ENCODE measurements around the gene TLR8. TPM values are rescaled to one million over a fixed set of nuclear protein-coding genes. Genes with fewer than 3 reads are reported as not detected.

The TLR8 gene
- total and polyA plus RNA-seq, 4 donors: 0.51 to 7.0 (median 2.5) TPM

DNA sequence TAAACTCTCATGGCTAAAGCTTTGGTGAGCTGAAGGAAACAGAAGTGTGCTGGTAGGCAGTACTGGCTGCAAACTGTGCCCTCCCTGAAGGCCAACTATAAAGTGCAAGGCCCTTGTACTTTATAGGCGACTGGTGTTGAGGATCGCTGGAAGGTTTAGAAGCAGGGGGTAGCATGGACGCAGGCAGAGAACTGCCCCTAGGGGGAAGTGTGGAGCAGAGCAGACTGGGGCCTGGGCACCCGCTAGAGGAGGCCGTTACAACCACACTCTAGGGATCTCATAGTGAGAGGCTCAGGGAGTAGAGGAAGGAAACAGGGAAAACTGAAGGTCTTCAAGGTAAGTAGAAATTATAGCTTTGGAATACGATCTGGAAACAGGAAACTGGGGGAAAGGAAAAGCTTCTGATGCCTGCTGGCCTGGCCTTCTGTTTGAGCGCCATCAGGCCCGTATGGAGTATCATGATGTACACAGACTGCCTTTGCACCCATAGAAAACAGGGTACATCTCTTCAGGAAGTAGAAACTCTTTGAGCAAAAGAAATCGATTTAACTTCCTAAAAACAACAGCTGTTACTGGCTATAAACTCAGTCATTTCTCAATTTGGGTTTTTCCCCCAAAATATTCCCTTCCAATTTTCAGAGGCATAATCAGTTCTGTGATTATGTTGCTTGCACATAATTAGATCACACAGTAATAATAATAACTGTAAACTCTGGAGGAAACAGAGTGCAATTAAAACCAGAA lies 44.6 kb downstream of the TLR8 start:
- no peaks in the 10 kb centered on the region for H3K9me3 ChIP-seq (ENCODE audit: control insufficient read depth, low read length)
- peak overlapping the region in 1 of 2 donors; percentile 44 for H3K27ac ChIP-seq (ENCODE audit: low read depth in 1 of 2, low read length in 2 of 2)
- H3K27me3 ChIP-seq (ENCODE audit: control insufficient read depth in 1 of 2, insufficient read depth in 2 of 2, low read length in 1 of 2): no peaks in the 10 kb centered on the region
- WGBS, 2 donors: 58 to 82% methylated on average over 9 of the region's 9 CpGs
- no peaks in the 10 kb centered on the region for H3K4me1 ChIP-seq (ENCODE audit: control insufficient read depth in 1 of 2, insufficient read depth in 2 of 2, low read length in 2 of 2)
- intact Hi-C loops (cut with DNase I): no loop called here
- H3K4me3 ChIP-seq (ENCODE audit: low read length in 2 of 2): no peak overlapping the region
- H3K36me3 ChIP-seq (ENCODE audit: control insufficient read depth in 1 of 2, insufficient read depth in 2 of 2, low read length in 1 of 2): no peaks in the 10 kb centered on the region
- DNase-seq (peak in 1 of 2 donors; percentile 74), ATAC-seq (ENCODE audit: low FRiP score) (peak; percentile 56)

- Histone ChIP-seq H3K4me3 (ENCODE audit: low read length in 2 of 2) (no peak overlapping the region), H3K9me3 (ENCODE audit: control insufficient read depth, low read length) (no peaks in the 10 kb centered on the region), H3K27ac (ENCODE audit: low read depth in 1 of 2, low read length in 2 of 2) (no peak overlapping the region), H3K36me3 (ENCODE audit: control insufficient read depth in 1 of 2, insufficient read depth in 2 of 2, low read length in 1 of 2) (no peaks in the 10 kb centered on the region), H3K4me1 (ENCODE audit: control insufficient read depth in 1 of 2, insufficient read depth in 2 of 2, low read length in 2 of 2) (no peaks in the 10 kb centered on the region), H3K27me3 (ENCODE audit: control insufficient read depth in 1 of 2, insufficient read depth in 2 of 2, low read length in 1 of 2) (no peaks in the 10 kb centered on the region)
- ATAC-seq (ENCODE audit: low FRiP score) (no peak), DNase-seq (no peak)
- 87 to 93% methylated on average over 5 of the region's 5 CpGs for WGBS, 2 donors
- intact Hi-C loops (cut with DNase I): no loop called here
Observed at GRCh38 chrX:12951595-12951975, 45.2 kb downstream of the TLR8 start.

- ATAC-seq (ENCODE audit: low FRiP score) (no peak), DNase-seq (no peak)
- no peak overlapping the region for H3K4me3 ChIP-seq (ENCODE audit: low read length in 2 of 2)
- no peaks in the 10 kb centered on the region for H3K27me3 ChIP-seq (ENCODE audit: control insufficient read depth in 1 of 2, insufficient read depth in 2 of 2, low read length in 1 of 2)
- H3K9me3 ChIP-seq (ENCODE audit: control insufficient read depth, low read length): no peaks in the 10 kb centered on the region
- no peak overlapping the region for H3K27ac ChIP-seq (ENCODE audit: low read depth in 1 of 2, low read length in 2 of 2)
- intact Hi-C loops (cut with DNase I): no loop called here
- WGBS, 2 donors: 86 to 95% methylated on average over 8 of the region's 8 CpGs
- no peaks in the 10 kb centered on the region for H3K4me1 ChIP-seq (ENCODE audit: control insufficient read depth in 1 of 2, insufficient read depth in 2 of 2, low read length in 2 of 2)
- no peaks in the 10 kb centered on the region for H3K36me3 ChIP-seq (ENCODE audit: control insufficient read depth in 1 of 2, insufficient read depth in 2 of 2, low read length in 1 of 2)
Observed at GRCh38 chrX:12953420-12953819, 47.0 kb downstream of the TLR8 start.

DNA sequence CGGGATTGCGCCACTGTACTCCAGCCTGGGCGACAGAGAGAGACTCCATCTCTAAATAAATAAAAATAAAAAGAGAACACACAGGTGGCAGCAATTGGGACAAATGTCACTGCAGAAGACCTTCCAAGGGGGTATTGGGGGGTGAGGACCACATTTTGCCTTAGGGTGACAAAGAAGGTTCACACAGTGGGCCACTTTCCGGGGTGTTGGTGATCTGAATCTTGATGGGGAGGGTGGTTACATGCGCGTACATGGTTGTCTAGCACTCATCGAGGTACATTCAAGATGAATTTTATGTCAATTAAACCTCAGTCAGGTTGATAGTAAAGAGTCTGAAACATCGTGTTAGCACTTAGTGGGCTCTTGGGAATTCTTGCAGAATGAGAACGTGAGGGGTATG lies 48.0 kb downstream of the TLR8 start:
- intact Hi-C loops (cut with DNase I): no loop called here
- WGBS, 2 donors: 85 to 87% methylated on average over 9 of the region's 9 CpGs
- ATAC-seq (ENCODE audit: low FRiP score) (no peak), DNase-seq (no peak)
- no peaks in the 10 kb centered on the region for H3K36me3 ChIP-seq (ENCODE audit: control insufficient read depth in 1 of 2, insufficient read depth in 2 of 2, low read length in 1 of 2)
- H3K4me3 ChIP-seq (ENCODE audit: low read length in 2 of 2): no peak overlapping the region
- no peaks in the 10 kb centered on the region for H3K27me3 ChIP-seq (ENCODE audit: control insufficient read depth in 1 of 2, insufficient read depth in 2 of 2, low read length in 1 of 2)
- no peaks in the 10 kb centered on the region for H3K4me1 ChIP-seq (ENCODE audit: control insufficient read depth in 1 of 2, insufficient read depth in 2 of 2, low read length in 2 of 2)
- no peaks in the 10 kb centered on the region for H3K9me3 ChIP-seq (ENCODE audit: control insufficient read depth, low read length)
- H3K27ac ChIP-seq (ENCODE audit: low read depth in 1 of 2, low read length in 2 of 2): no peak overlapping the region

- no peaks in the 10 kb centered on the region for H3K36me3 ChIP-seq (ENCODE audit: control insufficient read depth in 1 of 2, insufficient read depth in 2 of 2, low read length in 1 of 2)
- no peaks in the 10 kb centered on the region for H3K9me3 ChIP-seq (ENCODE audit: control insufficient read depth, low read length)
- WGBS, 2 donors: 73 to 77% methylated on average over 4 of the region's 4 CpGs
- DNase-seq (no peak), ATAC-seq (ENCODE audit: low FRiP score) (no peak)
- H3K4me3 ChIP-seq (ENCODE audit: low read length in 2 of 2): no peak overlapping the region
- no peak overlapping the region for H3K27ac ChIP-seq (ENCODE audit: low read depth in 1 of 2, low read length in 2 of 2)
- H3K4me1 ChIP-seq (ENCODE audit: control insufficient read depth in 1 of 2, insufficient read depth in 2 of 2, low read length in 2 of 2): no peaks in the 10 kb centered on the region
- intact Hi-C loops (cut with DNase I): no loop called here
- no peaks in the 10 kb centered on the region for H3K27me3 ChIP-seq (ENCODE audit: control insufficient read depth in 1 of 2, insufficient read depth in 2 of 2, low read length in 1 of 2)
Observed at GRCh38 chrX:12954981-12955380, 48.6 kb downstream of the TLR8 start.

GRCh38 chrX:12955882-12956703 lies 49.7 kb downstream of the TLR8 start:
- Histone ChIP-seq H3K27me3 (ENCODE audit: control insufficient read depth in 1 of 2, insufficient read depth in 2 of 2, low read length in 1 of 2) (no peaks in the 10 kb centered on the region), H3K27ac (ENCODE audit: low read depth in 1 of 2, low read length in 2 of 2) (no peak overlapping the region), H3K9me3 (ENCODE audit: control insufficient read depth, low read length) (no peaks in the 10 kb centered on the region), H3K36me3 (ENCODE audit: control insufficient read depth in 1 of 2, insufficient read depth in 2 of 2, low read length in 1 of 2) (no peaks in the 10 kb centered on the region), H3K4me1 (ENCODE audit: control insufficient read depth in 1 of 2, insufficient read depth in 2 of 2, low read length in 2 of 2) (no peaks in the 10 kb centered on the region), H3K4me3 (ENCODE audit: low read length in 2 of 2) (no peak overlapping the region)
- DNase-seq (peak; percentile 79 to 83), ATAC-seq (ENCODE audit: low FRiP score) (peak; percentile 76)
- WGBS, 2 donors: 61 to 62% methylated on average over 20 of the region's 20 CpGs
- intact Hi-C loops (cut with DNase I): no loop called here

- Histone ChIP-seq H3K27ac (ENCODE audit: low read depth in 1 of 2, low read length in 2 of 2) (peak overlapping the region in 1 of 2 donors; percentile 75), H3K36me3 (ENCODE audit: control insufficient read depth in 1 of 2, insufficient read depth in 2 of 2, low read length in 1 of 2) (no peaks in the 10 kb centered on the region), H3K4me1 (ENCODE audit: control insufficient read depth in 1 of 2, insufficient read depth in 2 of 2, low read length in 2 of 2) (no peaks in the 10 kb centered on the region), H3K27me3 (ENCODE audit: control insufficient read depth in 1 of 2, insufficient read depth in 2 of 2, low read length in 1 of 2) (no peaks in the 10 kb centered on the region), H3K4me3 (ENCODE audit: low read length in 2 of 2) (no peak overlapping the region), H3K9me3 (ENCODE audit: control insufficient read depth, low read length) (no peaks in the 10 kb centered on the region)
- WGBS, 2 donors: 59 to 69% methylated on average over 8 of the region's 8 CpGs
- ATAC-seq (ENCODE audit: low FRiP score) (peak; percentile 61), DNase-seq (no peak)
- intact Hi-C loops (cut with DNase I): no loop called here
Observed at GRCh38 chrX:12956704-12957534, 50.5 kb downstream of the TLR8 start.

- no peaks in the 10 kb centered on the region for H3K36me3 ChIP-seq (ENCODE audit: control insufficient read depth in 1 of 2, insufficient read depth in 2 of 2, low read length in 1 of 2)
- no peak overlapping the region for H3K27ac ChIP-seq (ENCODE audit: low read depth in 1 of 2, low read length in 2 of 2)
- 12 to 37% methylated on average over 5 of the region's 5 CpGs for WGBS, 2 donors
- ATAC-seq (ENCODE audit: low FRiP score) (no peak), DNase-seq (no peak)
- H3K27me3 ChIP-seq (ENCODE audit: control insufficient read depth in 1 of 2, insufficient read depth in 2 of 2, low read length in 1 of 2): no peaks in the 10 kb centered on the region
- no peak overlapping the region for H3K4me3 ChIP-seq (ENCODE audit: low read length in 2 of 2)
- no peaks in the 10 kb centered on the region for H3K9me3 ChIP-seq (ENCODE audit: control insufficient read depth, low read length)
- no peaks in the 10 kb centered on the region for H3K4me1 ChIP-seq (ENCODE audit: control insufficient read depth in 1 of 2, insufficient read depth in 2 of 2, low read length in 2 of 2)
- intact Hi-C loops (cut with DNase I): no loop called here
Observed at GRCh38 chrX:12958059-12958458, 51.6 kb downstream of the TLR8 start.
